GM23338 (cell line): ENCODE measurements around the gene GPC6. TPM values are rescaled to one million over a fixed set of nuclear protein-coding genes. Genes with fewer than 3 reads are reported as not detected.

ENCODE experiments used
- ATAC-seq: fragments of 200-7000 bp; cut with Tn5 transposase; 3 replicates; pipeline ENCODE4 v1.9.1; 2020
- DNase-seq: peaks from one replicate; pipeline ENCODE4 v3.0.0-alpha.2; 2015; ENCODE audit warnings: low spot score
- H2AFZ ChIP-seq: fragments of 200-600 bp; sonication (generic); 2 replicates; pipeline ENCODE4 v1.8.0; 2016; ENCODE audit warnings: antibody characterized with exemption, mild to moderate bottlenecking, moderate library complexity
- H3F3A ChIP-seq: fragments of 200-600 bp; sonication (generic); replicated peaks from 2 replicates; pipeline ENCODE4 v1.8.0; 2017; ENCODE audit warnings: antibody characterized with exemption, mixed run types, low read depth
- H3K27ac ChIP-seq: fragments of 200-600 bp; sonication (generic); 2 replicates; pipeline ENCODE4 v1.6.1; 2016; ENCODE audit warnings: low read depth
- H3K27me3 ChIP-seq: fragments of 200-600 bp; sonication (generic); 2 replicates; pipeline ENCODE4 v1.8.0; 2016; ENCODE audit warnings: mild to moderate bottlenecking, mixed run types, moderate library complexity; ENCODE audit not compliant: insufficient read depth
- H3K36me3 ChIP-seq: fragments of 200-600 bp; sonication (generic); 2 replicates; pipeline ENCODE4 v1.8.0; 2016; ENCODE audit warnings: mild to moderate bottlenecking; ENCODE audit not compliant: insufficient read depth
- H3K4me1 ChIP-seq: fragments of 200-600 bp; sonication (generic); 2 replicates; pipeline ENCODE4 v1.8.0; 2016; ENCODE audit warnings: mild to moderate bottlenecking, moderate library complexity; ENCODE audit not compliant: insufficient read depth
- H3K4me2 ChIP-seq: fragments of 200-600 bp; sonication (generic); 2 replicates; pipeline ENCODE4 v1.7.1; 2017; ENCODE audit warnings: mixed run types
- H3K4me3 ChIP-seq: fragments of 200-600 bp; sonication (generic); 2 replicates; pipeline ENCODE4 v1.6.1; 2016; ENCODE audit warnings: mixed run types
- H3K79me2 ChIP-seq: fragments of 200-600 bp; sonication (generic); replicated peaks from 2 replicates; pipeline ENCODE4 v1.8.0; 2017; ENCODE audit warnings: mild to moderate bottlenecking; ENCODE audit not compliant: insufficient read depth
- H3K9me2 ChIP-seq: fragments of 200-600 bp; sonication (generic); 2 replicates; pipeline ENCODE4 v1.8.0; 2017; ENCODE audit not compliant: insufficient read depth
- H4K20me1 ChIP-seq: fragments of 200-600 bp; sonication (generic); replicated peaks from 2 replicates; pipeline ENCODE4 v1.8.0; 2017; ENCODE audit warnings: mild to moderate bottlenecking; ENCODE audit not compliant: insufficient read depth
- H3K27ac Mint-ChIP-seq: 2 replicates; pipeline ENCODE4 v1.8.0; 2020; ENCODE audit warnings: inconsistent platforms, mild to moderate bottlenecking, moderate library complexity, mixed read lengths
- H3K27me3 Mint-ChIP-seq: 3 replicates; pipeline ENCODE4 v1.8.0; 2022; ENCODE audit warnings: low read depth, mild to moderate bottlenecking, moderate library complexity, mixed read lengths, inconsistent platforms; ENCODE audit not compliant: insufficient read depth, poor library complexity
- H3K36me3 Mint-ChIP-seq: 3 replicates; pipeline ENCODE4 v1.8.0; 2021; ENCODE audit warnings: low read depth, mild to moderate bottlenecking, inconsistent platforms, moderate library complexity, mixed read lengths
- H3K4me1 Mint-ChIP-seq: 3 replicates; pipeline ENCODE4 v1.8.0; 2020; ENCODE audit warnings: mild to moderate bottlenecking, inconsistent platforms, mixed read lengths
- H3K4me3 Mint-ChIP-seq: 3 replicates; pipeline ENCODE4 v1.8.0; 2021; ENCODE audit warnings: moderate library complexity, mild to moderate bottlenecking, inconsistent platforms, mixed read lengths
- H3K9me3 Mint-ChIP-seq: 3 replicates; pipeline ENCODE4 v1.8.0; 2020; ENCODE audit warnings: moderate library complexity, mild to moderate bottlenecking, inconsistent platforms, mixed read lengths
- EZH2 ChIP-seq: fragments of 200-600 bp; sonication (generic); IDR thresholded peaks from one replicate; pipeline ENCODE4 v1.8.0; 2017; ENCODE audit warnings: antibody characterized with exemption, mild to moderate bottlenecking, low read depth; ENCODE audit not compliant: unreplicated experiment
- NANOG ChIP-seq: IDR thresholded peaks from 2 replicates; pipeline ENCODE4 v1.6.1; 2016; ENCODE audit warnings: antibody characterized with exemption, borderline replicate concordance
- ZNF114 ChIP-seq: fragments of 250-450 bp; sonication (Bioruptor Pico); IDR thresholded peaks from 2 replicates; pipeline ENCODE4 v1.5.0; 2020; ENCODE audit warnings: mild to moderate bottlenecking, moderate library complexity
- ZNF331 ChIP-seq: fragments of 250-450 bp; sonication (Bioruptor Pico); IDR thresholded peaks from 2 replicates; pipeline ENCODE4 v1.5.0; 2020; ENCODE audit warnings: low read depth, mild to moderate bottlenecking, moderate library complexity
- polyA plus RNA-seq: library from polyadenylated mRNA; unstranded; fragments of >200 nt; fragmentation: Nextera tagmentation; extraction: Ambion mirVana; gene quantifications from 2 replicates; pipeline ENCODE4 v1.2.1, GENCODE V29; 2016
- total RNA-seq: library from RNA; depleted of rRNA; stranded (reverse); fragments of >200 nt; shearing (Covaris generic); gene quantifications from 2 replicates; pipeline ENCODE4 v1.2.3, GENCODE V29; 2014
- TF ChIP-seq, protein P1 (sequence below): IDR thresholded peaks from 2 replicates; pipeline ENCODE4 v1.6.1; 2016; ENCODE audit warnings: antibody characterized with exemption
- TF ChIP-seq, protein P2 (sequence below): IDR thresholded peaks from one replicate; pipeline ENCODE4 v1.6.1; 2018; ENCODE audit warnings: antibody characterized with exemption; ENCODE audit not compliant: unreplicated experiment
- TF ChIP-seq, protein P3 (sequence below): fragments of 250-450 bp; sonication (Bioruptor Pico); IDR thresholded peaks from 2 replicates; pipeline ENCODE4 v1.5.0; 2020; ENCODE audit warnings: mild to moderate bottlenecking, moderate library complexity

Gene GPC6
- total and polyA plus RNA-seq, 2 experiments from 2014 or later, result 6.4 to 28.6 TPM

DNA sequence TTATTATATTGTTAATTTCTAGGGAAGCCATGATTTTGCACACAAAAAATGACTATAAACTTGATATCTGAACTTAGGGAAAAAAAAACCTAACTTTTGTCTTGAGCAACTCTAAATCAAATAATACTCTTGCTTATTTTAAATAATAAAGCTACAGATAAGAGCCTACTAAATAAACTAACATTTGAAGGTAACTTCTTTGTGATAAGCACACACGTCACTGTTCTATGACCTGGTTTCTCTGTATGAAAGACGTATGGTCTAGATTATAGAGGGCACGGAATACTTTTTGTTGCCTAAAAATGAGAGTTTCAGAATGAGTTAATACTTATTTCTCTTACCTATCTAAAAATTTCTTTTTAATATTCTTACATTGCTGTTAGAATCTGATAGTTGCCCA is 649.6 kb downstream of the GPC6 start:
- H3K36me3 Mint-ChIP-seq, result peaks cover 9% of the 10 kb centered on the region; the same call in 2 of the 3 replicates
- DNase-seq, result no peak
- ATAC-seq, result no peak

More for the DNA sequence above, 649.6 kb downstream of the GPC6 start:
- Histone ChIP-seq H2AFZ (no peak overlapping the region), H3K79me2 (no peaks in the 10 kb centered on the region), H3K4me2 (no peak overlapping the region), H3K27ac (no peak overlapping the region), H3K4me1 (no peaks in the 10 kb centered on the region; the same call in 1 of the 2 replicates), H3K9me2 (no peaks in the 10 kb centered on the region), H3K36me3 (no peaks in the 10 kb centered on the region; the same call in 1 of the 2 replicates), H3K27me3 (no peaks in the 10 kb centered on the region), H4K20me1 (no peaks in the 10 kb centered on the region), H3F3A (no peaks in the 10 kb centered on the region), H3K4me3 (no peak overlapping the region)
- no peak overlapping the region for H3K4me3 Mint-ChIP-seq
- H3K27me3 Mint-ChIP-seq, result no peaks in the 10 kb centered on the region
- H3K9me3 Mint-ChIP-seq, result peaks cover 15% of the 10 kb centered on the region
- H3K27ac Mint-ChIP-seq, result no peak overlapping the region
- no peaks in the 10 kb centered on the region for H3K4me1 Mint-ChIP-seq
- TF ChIP-seq, protein P1, sequence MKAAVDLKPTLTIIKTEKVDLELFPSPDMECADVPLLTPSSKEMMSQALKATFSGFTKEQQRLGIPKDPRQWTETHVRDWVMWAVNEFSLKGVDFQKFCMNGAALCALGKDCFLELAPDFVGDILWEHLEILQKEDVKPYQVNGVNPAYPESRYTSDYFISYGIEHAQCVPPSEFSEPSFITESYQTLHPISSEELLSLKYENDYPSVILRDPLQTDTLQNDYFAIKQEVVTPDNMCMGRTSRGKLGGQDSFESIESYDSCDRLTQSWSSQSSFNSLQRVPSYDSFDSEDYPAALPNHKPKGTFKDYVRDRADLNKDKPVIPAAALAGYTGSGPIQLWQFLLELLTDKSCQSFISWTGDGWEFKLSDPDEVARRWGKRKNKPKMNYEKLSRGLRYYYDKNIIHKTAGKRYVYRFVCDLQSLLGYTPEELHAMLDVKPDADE, result no peak
- TF ChIP-seq NANOG (no peak), ZNF114 (CRISPR knock-in tag) (no peak), EZH2 (no peak), ZNF331 (CRISPR knock-in tag) (no peak)
- TF ChIP-seq, protein P2, sequence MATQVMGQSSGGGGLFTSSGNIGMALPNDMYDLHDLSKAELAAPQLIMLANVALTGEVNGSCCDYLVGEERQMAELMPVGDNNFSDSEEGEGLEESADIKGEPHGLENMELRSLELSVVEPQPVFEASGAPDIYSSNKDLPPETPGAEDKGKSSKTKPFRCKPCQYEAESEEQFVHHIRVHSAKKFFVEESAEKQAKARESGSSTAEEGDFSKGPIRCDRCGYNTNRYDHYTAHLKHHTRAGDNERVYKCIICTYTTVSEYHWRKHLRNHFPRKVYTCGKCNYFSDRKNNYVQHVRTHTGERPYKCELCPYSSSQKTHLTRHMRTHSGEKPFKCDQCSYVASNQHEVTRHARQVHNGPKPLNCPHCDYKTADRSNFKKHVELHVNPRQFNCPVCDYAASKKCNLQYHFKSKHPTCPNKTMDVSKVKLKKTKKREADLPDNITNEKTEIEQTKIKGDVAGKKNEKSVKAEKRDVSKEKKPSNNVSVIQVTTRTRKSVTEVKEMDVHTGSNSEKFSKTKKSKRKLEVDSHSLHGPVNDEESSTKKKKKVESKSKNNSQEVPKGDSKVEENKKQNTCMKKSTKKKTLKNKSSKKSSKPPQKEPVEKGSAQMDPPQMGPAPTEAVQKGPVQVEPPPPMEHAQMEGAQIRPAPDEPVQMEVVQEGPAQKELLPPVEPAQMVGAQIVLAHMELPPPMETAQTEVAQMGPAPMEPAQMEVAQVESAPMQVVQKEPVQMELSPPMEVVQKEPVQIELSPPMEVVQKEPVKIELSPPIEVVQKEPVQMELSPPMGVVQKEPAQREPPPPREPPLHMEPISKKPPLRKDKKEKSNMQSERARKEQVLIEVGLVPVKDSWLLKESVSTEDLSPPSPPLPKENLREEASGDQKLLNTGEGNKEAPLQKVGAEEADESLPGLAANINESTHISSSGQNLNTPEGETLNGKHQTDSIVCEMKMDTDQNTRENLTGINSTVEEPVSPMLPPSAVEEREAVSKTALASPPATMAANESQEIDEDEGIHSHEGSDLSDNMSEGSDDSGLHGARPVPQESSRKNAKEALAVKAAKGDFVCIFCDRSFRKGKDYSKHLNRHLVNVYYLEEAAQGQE, result no peak
- TF ChIP-seq, protein P3, sequence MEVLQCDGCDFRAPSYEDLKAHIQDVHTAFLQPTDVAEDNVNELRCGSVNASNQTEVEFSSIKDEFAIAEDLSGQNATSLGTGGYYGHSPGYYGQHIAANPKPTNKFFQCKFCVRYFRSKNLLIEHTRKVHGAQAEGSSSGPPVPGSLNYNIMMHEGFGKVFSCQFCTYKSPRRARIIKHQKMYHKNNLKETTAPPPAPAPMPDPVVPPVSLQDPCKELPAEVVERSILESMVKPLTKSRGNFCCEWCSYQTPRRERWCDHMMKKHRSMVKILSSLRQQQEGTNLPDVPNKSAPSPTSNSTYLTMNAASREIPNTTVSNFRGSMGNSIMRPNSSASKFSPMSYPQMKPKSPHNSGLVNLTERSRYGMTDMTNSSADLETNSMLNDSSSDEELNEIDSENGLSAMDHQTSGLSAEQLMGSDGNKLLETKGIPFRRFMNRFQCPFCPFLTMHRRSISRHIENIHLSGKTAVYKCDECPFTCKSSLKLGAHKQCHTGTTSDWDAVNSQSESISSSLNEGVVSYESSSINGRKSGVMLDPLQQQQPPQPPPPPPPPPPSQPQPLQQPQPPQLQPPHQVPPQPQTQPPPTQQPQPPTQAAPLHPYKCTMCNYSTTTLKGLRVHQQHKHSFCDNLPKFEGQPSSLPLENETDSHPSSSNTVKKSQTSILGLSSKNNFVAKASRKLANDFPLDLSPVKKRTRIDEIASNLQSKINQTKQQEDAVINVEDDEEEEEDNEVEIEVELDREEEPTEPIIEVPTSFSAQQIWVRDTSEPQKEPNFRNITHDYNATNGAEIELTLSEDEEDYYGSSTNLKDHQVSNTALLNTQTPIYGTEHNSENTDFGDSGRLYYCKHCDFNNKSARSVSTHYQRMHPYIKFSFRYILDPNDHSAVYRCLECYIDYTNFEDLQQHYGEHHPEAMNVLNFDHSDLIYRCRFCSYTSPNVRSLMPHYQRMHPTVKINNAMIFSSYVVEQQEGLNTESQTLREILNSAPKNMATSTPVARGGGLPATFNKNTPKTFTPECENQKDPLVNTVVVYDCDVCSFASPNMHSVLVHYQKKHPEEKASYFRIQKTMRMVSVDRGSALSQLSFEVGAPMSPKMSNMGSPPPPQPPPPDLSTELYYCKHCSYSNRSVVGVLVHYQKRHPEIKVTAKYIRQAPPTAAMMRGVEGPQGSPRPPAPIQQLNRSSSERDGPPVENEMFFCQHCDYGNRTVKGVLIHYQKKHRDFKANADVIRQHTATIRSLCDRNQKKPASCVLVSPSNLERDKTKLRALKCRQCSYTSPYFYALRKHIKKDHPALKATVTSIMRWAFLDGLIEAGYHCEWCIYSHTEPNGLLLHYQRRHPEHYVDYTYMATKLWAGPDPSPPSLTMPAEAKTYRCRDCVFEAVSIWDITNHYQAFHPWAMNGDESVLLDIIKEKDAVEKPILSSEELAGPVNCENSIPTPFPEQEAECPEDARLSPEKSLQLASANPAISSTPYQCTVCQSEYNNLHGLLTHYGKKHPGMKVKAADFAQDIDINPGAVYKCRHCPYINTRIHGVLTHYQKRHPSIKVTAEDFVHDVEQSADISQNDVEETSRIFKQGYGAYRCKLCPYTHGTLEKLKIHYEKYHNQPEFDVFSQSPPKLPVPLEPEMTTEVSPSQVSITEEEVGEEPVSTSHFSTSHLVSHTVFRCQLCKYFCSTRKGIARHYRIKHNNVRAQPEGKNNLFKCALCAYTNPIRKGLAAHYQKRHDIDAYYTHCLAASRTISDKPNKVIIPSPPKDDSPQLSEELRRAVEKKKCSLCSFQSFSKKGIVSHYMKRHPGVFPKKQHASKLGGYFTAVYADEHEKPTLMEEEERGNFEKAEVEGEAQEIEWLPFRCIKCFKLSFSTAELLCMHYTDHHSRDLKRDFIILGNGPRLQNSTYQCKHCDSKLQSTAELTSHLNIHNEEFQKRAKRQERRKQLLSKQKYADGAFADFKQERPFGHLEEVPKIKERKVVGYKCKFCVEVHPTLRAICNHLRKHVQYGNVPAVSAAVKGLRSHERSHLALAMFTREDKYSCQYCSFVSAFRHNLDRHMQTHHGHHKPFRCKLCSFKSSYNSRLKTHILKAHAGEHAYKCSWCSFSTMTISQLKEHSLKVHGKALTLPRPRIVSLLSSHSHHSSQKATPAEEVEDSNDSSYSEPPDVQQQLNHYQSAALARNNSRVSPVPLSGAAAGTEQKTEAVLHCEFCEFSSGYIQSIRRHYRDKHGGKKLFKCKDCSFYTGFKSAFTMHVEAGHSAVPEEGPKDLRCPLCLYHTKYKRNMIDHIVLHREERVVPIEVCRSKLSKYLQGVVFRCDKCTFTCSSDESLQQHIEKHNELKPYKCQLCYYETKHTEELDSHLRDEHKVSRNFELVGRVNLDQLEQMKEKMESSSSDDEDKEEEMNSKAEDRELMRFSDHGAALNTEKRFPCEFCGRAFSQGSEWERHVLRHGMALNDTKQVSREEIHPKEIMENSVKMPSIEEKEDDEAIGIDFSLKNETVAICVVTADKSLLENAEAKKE (CRISPR knock-in tag), result no peak
